Iris pigment epithelial cell (primary cell): ENCODE measurements around the gene NOTUM.

Experiments used
- DNase-seq: peaks from one replicate; pipeline ENCODE4 v3.0.0-alpha.2; 2011; ENCODE audit warnings: low read depth

Gene NOTUM

GRCh38 chr17:81977211-81977808 lies 16.3 kb upstream of the NOTUM start, which contains the start of gene ASPSCR1:
ASPSCR1 (plus strand) TSS chr17:81977629; CDS start chr17:81977647, 18 bp downstream.
- peak; percentile 91 for DNase-seq

DNA sequence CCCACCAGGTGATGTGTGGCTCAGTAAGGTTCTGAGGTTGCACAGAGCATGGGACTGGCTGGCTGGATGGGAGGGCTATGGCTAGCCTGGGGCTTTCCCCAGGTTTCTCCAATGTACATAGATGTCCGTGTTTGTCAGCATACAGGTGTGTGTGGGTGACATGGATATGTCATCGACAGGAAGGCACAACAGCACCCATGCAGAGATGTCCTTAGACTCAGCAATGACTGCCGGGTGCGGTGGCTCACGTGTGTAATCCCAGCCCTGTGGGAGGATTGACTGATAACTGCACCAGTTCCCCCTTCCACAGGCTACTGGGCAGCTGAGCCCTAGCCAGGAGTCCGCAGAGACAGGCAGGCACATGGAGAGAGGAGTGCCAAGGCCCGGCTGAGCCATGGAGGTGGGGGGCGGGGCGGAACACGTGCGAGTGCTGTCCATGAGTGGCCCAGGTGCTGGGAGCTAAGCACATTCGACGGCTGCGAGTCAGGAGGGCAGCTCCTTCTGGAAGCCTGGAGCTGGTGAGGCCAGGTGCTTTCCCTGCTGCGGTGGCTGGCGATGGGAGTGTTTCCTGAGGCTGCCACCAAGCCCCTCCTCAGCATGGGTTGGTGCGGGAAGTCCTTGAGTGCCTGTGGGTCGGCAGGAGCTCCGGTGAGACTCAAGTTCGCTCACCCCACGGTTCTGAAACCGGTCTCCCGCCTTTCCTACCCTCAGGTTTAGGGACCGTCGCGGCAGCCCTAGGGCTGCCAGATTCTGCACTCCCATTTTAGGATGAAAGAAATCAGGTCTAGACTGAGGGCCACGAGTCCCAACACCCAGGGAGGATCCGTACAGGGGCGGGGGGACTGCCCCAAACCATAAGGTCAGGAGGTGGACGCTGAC lies 15.6 kb upstream of the NOTUM start:
- DNase-seq: no peak

DNA sequence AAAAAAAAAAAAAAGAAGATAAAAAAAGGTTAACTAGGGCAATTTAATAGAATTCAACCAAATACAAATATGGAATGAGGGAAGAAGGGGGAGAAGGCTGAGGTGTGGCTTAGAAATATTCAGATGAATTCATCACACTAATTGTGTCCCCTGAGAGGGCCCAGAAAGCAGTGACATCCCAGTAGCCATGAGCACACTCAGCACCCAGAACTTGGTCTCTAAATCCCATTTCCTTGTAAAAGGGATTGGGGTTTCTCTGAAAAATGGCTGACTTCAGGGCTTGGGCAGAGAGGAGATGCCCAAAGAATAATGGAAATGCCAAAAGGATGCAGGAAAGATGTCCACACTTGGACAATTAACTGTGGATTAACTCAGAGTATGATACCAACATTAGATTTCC lies 12.4 kb upstream of the NOTUM start:
- no peak for DNase-seq

DNA sequence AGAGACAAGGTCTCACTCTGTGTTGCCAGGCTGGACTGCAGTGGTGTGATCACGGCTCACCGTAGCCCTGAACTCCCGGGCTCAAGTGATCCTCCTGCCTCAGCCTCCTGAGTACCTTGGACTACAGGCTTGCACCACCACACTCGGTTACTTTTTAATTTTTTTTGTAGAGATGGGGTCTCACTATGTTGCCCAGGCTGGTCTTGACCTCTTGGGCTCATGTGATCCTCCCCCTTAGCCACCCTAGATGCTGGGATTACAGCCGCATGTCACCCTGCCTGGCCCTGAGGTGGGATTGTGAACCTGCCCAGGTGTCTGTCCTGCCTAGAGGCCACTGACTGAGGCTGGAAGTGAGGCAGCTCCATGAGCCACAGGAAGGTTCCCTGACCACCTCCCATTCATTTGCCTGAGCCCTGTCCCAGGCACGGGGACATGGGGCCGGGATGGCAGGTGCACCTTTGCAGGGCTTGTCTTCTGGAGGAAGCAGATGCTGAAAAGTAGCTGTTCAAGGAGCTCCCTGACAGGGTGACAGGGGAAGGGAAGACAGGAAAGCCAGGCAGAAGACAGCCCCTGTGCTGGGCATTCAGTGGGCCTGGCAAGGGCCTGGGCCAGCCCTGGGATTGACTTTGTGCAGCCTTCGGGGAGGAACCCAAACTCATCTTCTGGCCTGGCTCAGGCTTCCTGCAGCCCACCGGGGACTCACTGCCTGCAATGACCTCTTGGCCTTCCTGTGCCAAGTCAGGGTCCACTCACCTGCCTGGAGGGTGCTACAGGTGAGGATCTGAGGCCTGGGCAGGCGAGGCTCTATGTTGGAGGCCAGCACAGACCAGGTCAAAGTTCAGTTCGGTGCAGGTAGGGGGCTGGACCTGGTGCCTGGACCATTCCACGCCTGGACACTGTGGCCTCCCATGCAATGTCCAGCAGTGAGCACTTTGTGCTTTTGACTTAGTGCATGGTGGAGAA lies 8.1 kb upstream of the NOTUM start:
- no peak for DNase-seq

GRCh38 chr17:81968396-81968745 lies 7.4 kb upstream of the NOTUM start:
- no peak for DNase-seq

GRCh38 chr17:81967533-81968395 lies 6.8 kb upstream of the NOTUM start:
- peak; percentile 61 for DNase-seq

DNA sequence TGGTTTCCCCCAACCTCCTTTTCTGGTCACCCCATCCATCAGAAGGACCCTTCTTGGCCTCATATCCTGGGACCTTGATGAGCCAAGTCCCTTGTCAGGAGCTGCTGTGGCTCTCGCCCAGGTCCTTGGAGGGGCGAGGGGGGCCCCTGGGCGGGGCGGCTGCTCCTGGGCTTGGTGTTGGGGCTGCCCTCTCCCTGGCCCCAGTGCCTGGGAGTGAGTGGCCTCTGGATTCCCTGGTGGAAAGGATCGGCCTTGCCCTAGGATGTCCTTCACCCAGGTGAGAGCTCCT lies 6.2 kb upstream of the NOTUM start:
- DNase-seq: no peak

- no peak for DNase-seq
Observed at GRCh38 chr17:81966343-81967243, 5.6 kb upstream of the NOTUM start.

DNA sequence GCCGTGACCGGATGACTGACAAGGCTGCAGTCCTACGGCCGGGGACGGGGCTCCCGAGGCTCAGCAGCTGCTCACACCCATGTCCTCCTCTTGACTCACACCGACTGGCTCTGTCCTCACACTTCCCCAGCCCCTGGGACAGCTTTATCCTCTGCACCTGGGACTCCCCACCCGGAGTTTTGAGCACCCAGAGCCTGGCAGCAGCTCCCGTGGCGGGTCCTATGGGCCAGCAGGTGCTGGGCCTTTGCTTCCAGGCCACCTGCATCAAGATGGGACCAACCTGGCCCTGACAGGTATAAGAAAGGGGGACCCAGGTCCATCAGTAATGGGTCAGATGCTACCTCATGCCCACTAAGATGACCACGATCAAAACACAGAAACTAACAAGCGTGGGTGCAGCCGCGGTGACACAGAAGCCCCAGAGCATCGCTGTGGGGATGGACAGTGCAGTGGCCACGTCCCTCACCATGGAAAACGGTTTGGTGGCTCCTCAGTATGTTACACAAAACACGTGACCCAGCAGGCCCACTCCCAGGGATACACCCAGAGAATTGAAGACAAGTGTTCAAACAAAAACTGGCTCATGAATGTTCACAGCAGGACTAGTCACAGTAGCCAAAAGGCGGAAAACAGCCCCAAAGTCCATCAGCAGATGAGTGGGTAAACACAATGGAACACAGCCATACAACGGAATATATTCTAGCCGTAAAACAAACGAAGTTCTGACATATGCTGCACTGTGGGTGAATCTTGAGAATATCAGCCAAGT lies 3.3 kb upstream of the NOTUM start:
- DNase-seq: no peak

GRCh38 chr17:81962499-81963441 lies 1.8 kb upstream of the NOTUM start:
- no peak for DNase-seq

DNA sequence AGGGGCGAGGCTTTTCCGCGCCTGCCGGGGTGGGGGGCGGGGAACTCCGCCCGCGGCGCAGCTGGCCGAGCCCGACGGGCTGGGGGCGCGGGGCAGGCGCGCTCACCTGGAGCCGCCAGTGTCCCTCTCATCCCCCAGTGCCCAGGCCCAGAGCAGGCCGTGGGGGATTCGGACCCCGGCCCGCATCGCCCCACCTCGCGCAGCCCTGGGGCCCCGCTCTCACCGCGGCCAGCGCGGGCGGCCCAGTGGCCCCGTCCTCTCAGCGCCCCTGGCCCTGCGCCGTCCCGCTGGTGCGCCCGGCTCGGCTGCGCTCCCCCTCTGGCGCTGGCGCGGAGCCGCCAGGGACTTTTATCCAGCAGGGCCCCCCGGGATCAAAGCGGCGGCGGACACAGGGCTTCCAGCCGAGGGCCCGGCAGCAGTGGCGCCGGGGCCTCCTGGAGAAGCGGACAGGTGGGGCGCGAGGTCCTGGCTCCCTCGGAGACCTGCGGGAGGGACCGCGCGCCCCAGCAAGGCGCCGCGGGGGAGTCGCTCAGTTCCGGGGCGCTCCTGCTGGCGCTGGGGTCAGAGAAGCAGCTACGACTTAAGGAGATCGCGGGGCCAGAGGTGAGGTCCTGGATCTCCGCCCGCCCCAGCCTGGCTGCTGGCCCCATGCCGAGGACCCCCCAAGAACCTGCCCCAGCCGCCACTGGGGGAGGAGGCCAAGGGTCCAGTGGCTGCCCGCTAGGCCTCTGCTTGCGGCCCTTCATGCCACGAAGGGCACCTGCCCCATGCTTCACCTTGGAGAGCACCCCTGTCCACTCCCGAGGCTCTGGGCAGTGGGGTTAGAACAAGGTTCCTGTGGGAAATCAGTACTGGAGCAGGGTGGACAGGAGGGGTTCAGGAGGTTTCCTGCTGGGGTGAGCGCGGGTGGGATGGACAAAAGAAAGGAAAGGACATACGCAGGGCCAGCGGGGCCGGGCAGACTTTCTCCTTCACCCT lies 823 bp upstream of the NOTUM start:
- DNase-seq: no peak

- no peak for DNase-seq
Observed at GRCh38 chr17:81960130-81960958, 643 bp downstream of the NOTUM start.

GRCh38 chr17:81959362-81960129 lies 1.4 kb downstream of the NOTUM start:
- DNase-seq: peak; percentile 39

GRCh38 chr17:81958633-81959342 lies 2.2 kb downstream of the NOTUM start:
- DNase-seq: no peak
